CD4-positive, alpha-beta memory T cell (primary cell): ENCODE results near the gene CFAP58. TPM values are rescaled to one million over a fixed set of nuclear protein-coding genes. Genes with fewer than 3 reads are reported as not detected.
A peak's percentile ranks its signal among the peaks of the same experiment; 100 is the strongest.

Experiments used
- CTCF ChIA-PET: fragments of 350-600 bp; sonication (Branson Sonifier 250); formaldehyde crosslinking; loops from one replicate; lab custom pipeline; 2021; ENCODE audit warnings: inconsistent platforms; ENCODE audit not compliant: partially characterized antibody; lab: Charles Lee
- POLR2A ChIA-PET: fragments of 350-600 bp; sonication (Branson Sonifier 250); formaldehyde crosslinking; loops from one replicate; lab custom pipeline; 2021; ENCODE audit not compliant: partially characterized antibody; lab: Charles Lee
- DNase-seq, 5 donors: peaks; one replicate each; pipeline versions ENCODE4 v3.0.0 to v3.0.0-alpha.2; 2020 to 2022; ENCODE audit warnings: mixed read lengths in 1 of 5
- H3K27ac ChIP-seq: one replicate; pipeline ENCODE4 v1.7.0; 2013; ENCODE audit warnings: low read depth, low read length
- H3K27me3 ChIP-seq: 2 replicates; pipeline ENCODE4 v1.7.0; 2013; ENCODE audit warnings: mild to moderate bottlenecking, low read length, moderate library complexity; ENCODE audit not compliant: insufficient read depth
- H3K36me3 ChIP-seq: 2 replicates; pipeline ENCODE4 v1.7.0; 2013; ENCODE audit warnings: mild to moderate bottlenecking, low read length, moderate library complexity; ENCODE audit not compliant: insufficient read depth
- H3K4me1 ChIP-seq: 2 replicates; pipeline ENCODE4 v1.7.0; 2013; ENCODE audit warnings: mild to moderate bottlenecking, low read length, moderate library complexity; ENCODE audit not compliant: insufficient read depth
- H3K4me3 ChIP-seq, 2 donors: one replicate each; pipeline ENCODE4 v1.7.0; 2013; ENCODE audit warnings: low read length in 2 of 2, mild to moderate bottlenecking in 1 of 2
- H3K9me3 ChIP-seq, 2 donors: one replicate each; pipeline ENCODE4 v1.7.0; 2013; ENCODE audit warnings: low read length in 2 of 2, control low read depth in 1 of 2; ENCODE audit not compliant: control insufficient read depth in 1 of 2
- H3K27ac Mint-ChIP-seq, 7 donors: one replicate each; pipeline ENCODE4 v1.8.0; 2020 to 2021; ENCODE audit warnings: mixed read lengths in 7 of 7, mild to moderate bottlenecking in 6 of 7, inconsistent platforms in 3 of 7, moderate library complexity in 3 of 7
- H3K27me3 Mint-ChIP-seq, 2 donors: one replicate each; pipeline ENCODE4 v1.8.0; 2020 to 2021; ENCODE audit warnings: mixed read lengths in 2 of 2
- H3K36me3 Mint-ChIP-seq, 2 donors: one replicate each; pipeline ENCODE4 v1.8.0; 2020 to 2021; ENCODE audit warnings: mixed read lengths in 2 of 2, inconsistent platforms in 1 of 2, mild to moderate bottlenecking in 1 of 2
- H3K4me1 Mint-ChIP-seq, 4 donors: one replicate each; pipeline ENCODE4 v1.8.0; 2020 to 2021; ENCODE audit warnings: mixed read lengths in 4 of 4, mild to moderate bottlenecking in 1 of 4
- H3K4me3 Mint-ChIP-seq, 8 donors: one replicate each; pipeline ENCODE4 v1.8.0; 2020 to 2021; ENCODE audit warnings: mixed read lengths in 8 of 8, mild to moderate bottlenecking in 7 of 8, moderate library complexity in 6 of 8, inconsistent platforms in 3 of 8
- H3K9me3 Mint-ChIP-seq, 8 donors: one replicate each; pipeline ENCODE4 v1.8.0; 2020 to 2021; ENCODE audit warnings: mixed read lengths in 8 of 8, mild to moderate bottlenecking in 5 of 8, inconsistent platforms in 3 of 8, moderate library complexity in 1 of 8
- intact Hi-C: fragments of 100-400 bp; cut with micrococcal nuclease; formaldehyde crosslinking; loops from one replicate; pipeline ENCODE4 v1.15.1; 2023
- polyA plus RNA-seq, 2 donors: library from polyadenylated mRNA; unstranded; fragments of 300-500 nt; fragmentation: Illumina TruSeq; gene quantifications; one replicate each; pipeline ENCODE4 v1.2.3, GENCODE V29; 2021
- total RNA-seq, 2 experiments: library from RNA; stranded (reverse); gene quantifications; one replicate each; pipeline ENCODE4 v1.2.3, GENCODE V29; 2021

CFAP58 gene
- total and polyA plus RNA-seq, 4 experiments from 2014 or later, result not detected

- H3K36me3 Mint-ChIP-seq, result no peaks in the 10 kb centered on the region
- no peak for DNase-seq
- Histone ChIP-seq H3K36me3 (no peaks in the 10 kb centered on the region), H3K9me3 (no peaks in the 10 kb centered on the region), H3K4me3 (no peak overlapping the region), H3K27ac (no peak overlapping the region), H3K4me1 (peaks cover 14% of the 10 kb centered on the region), H3K27me3 (no peaks in the 10 kb centered on the region)
- intact Hi-C loops, result no loop called here
- H3K27ac Mint-ChIP-seq, result peak overlapping the region in 5 of 7 donors; percentile 13 to 83 (median 72)
- ChIA-PET CTCF (interaction anchor here (1.1 to 11.8 kb wide), 5 partner anchors 7 to 71 kb away, joined by 3 to 481 read pairs (median 16); no protein-coding TSS in a partner anchor), POLR2A (interaction anchor here (1.0 kb wide), 1 partner anchor 40 kb away, joined by 12 read pairs; no protein-coding TSS in a partner anchor)
- H3K4me3 Mint-ChIP-seq, result peak overlapping the region in 2 of 8 donors; percentile 49 to 74
- H3K9me3 Mint-ChIP-seq, result peaks cover 0 to 2% (median 0%) of the 10 kb centered on the region in 8 donors
- H3K4me1 Mint-ChIP-seq, result peaks cover 10 to 19% (median 13%) of the 10 kb centered on the region in 4 donors
- no peaks in the 10 kb centered on the region for H3K27me3 Mint-ChIP-seq
Measured at GRCh38 chr10:104345941-104346340, 7.7 kb upstream of the CFAP58 start.

DNA sequence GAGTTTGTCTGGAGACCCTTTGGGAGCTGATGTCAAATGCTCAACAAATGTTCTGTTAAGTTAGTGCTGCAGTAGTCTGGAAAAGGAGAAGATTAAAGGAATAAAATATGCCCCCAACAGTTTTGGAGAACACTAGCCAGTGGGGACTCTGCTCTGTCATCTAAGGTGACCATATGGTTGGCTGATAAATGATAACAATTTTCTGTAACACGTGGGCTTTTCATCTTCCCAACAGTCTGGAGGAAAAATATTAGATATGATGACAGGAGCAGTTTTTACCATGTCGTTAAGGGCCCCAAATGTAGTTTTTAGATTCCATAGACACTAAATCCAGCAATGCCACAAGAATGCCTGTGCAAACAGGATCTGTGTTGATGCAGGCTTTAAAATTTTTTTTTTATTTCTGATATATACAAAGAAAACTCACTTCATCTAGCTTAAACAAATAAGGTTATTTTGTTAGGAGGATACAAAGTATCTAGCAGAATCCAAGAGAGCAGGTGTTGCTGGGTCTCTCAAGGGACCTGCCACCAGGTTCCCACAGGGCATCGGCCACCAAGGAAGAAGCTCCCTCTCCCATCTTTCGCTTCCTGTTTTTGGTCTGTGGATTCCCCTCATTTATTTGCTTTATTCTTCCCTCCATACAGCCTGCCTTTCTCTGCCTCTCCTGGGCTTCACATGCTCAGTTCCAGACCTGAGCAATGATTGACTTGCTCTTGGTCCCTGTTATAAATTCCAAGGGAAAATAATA is 6.2 kb upstream of the CFAP58 start:
- no peaks in the 10 kb centered on the region for H3K27me3 Mint-ChIP-seq
- Histone ChIP-seq H3K9me3 (no peaks in the 10 kb centered on the region), H3K27ac (no peak overlapping the region), H3K36me3 (no peaks in the 10 kb centered on the region), H3K4me3 (no peak overlapping the region), H3K27me3 (no peaks in the 10 kb centered on the region), H3K4me1 (peaks cover 23% of the 10 kb centered on the region)
- no peaks in the 10 kb centered on the region for H3K36me3 Mint-ChIP-seq
- no peak for DNase-seq
- peaks cover 0 to 2% (median 0%) of the 10 kb centered on the region in 8 donors for H3K9me3 Mint-ChIP-seq
- CTCF ChIA-PET, result interaction anchor here (1.3 to 11.8 kb wide), 5 partner anchors 9 to 73 kb away, joined by 3 to 481 read pairs (median 16); no protein-coding TSS in a partner anchor
- POLR2A ChIA-PET, result interaction anchor here (0.6 to 1.6 kb wide), 5 partner anchors 9 to 227 kb away, joined by 3 to 7 read pairs (median 4); partner anchors contain the start of gene ITPRIP
- intact Hi-C loops, result no loop called here
- no peak overlapping the region for H3K27ac Mint-ChIP-seq
- no peak overlapping the region for H3K4me3 Mint-ChIP-seq
- H3K4me1 Mint-ChIP-seq, result peaks cover 18 to 26% (median 22%) of the 10 kb centered on the region in 4 donors

- Mint-ChIP-seq H3K4me1 (peaks cover 19 to 31% (median 26%) of the 10 kb centered on the region in 4 donors), H3K36me3 (no peaks in the 10 kb centered on the region), H3K27me3 (no peaks in the 10 kb centered on the region), H3K27ac (peak overlapping the region in 1 of 7 donors; percentile 5), H3K4me3 (no peak overlapping the region), H3K9me3 (peaks cover 0 to 2% (median 0%) of the 10 kb centered on the region in 8 donors)
- H3K27ac ChIP-seq, result no peak overlapping the region
- no peaks in the 10 kb centered on the region for H3K9me3 ChIP-seq
- H3K4me1 ChIP-seq, result peaks cover 32% of the 10 kb centered on the region
- H3K27me3 ChIP-seq, result no peaks in the 10 kb centered on the region
- CTCF ChIA-PET, result interaction anchor here (3.4 to 11.8 kb wide), 3 partner anchors 43 to 74 kb away, joined by 16 to 481 read pairs (median 449); no protein-coding TSS in a partner anchor
- no peaks in the 10 kb centered on the region for H3K36me3 ChIP-seq
- no peak overlapping the region for H3K4me3 ChIP-seq
- intact Hi-C loops, result no loop called here
- POLR2A ChIA-PET, result interaction anchor here (6.1 kb wide), 1 partner anchor 42 kb away, joined by 74 read pairs; no protein-coding TSS in a partner anchor
- no peak for DNase-seq
Measured at GRCh38 chr10:104348601-104349000, 5.0 kb upstream of the CFAP58 start.

DNA sequence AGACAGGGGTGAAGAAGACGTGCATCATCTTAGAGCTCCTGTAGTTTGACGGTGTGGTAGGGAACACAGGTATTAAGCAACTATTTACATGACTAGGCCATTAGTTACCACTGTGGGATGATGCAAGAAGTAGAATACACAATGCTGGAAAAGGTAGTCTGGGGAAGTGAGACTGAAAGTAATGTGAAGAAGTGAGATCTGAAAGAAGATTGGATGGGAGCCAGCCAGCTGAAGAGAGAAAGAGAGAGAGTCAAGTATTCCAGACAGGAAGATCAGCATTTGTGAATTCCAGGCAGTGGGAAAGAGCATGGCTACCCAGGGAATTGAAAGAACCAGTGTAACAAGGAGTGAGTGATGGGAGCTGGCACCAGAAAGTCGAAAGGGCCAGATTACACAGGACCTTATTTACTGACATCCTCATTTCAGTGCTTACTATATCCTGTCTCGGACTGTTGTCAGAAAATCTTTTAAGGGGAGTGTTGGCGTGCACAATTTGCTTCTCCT is 4.0 kb upstream of the CFAP58 start:
- POLR2A ChIA-PET, result interaction anchor here (5.1 to 6.1 kb wide), 2 partner anchors 12 to 43 kb away, joined by 43 to 74 read pairs; partner anchors contain the start of gene ITPRIP
- no peak overlapping the region for H3K27ac ChIP-seq
- Mint-ChIP-seq H3K4me3 (no peak overlapping the region), H3K4me1 (peaks cover 19 to 31% (median 26%) of the 10 kb centered on the region in 4 donors), H3K27me3 (no peaks in the 10 kb centered on the region), H3K9me3 (peaks cover 0 to 2% (median 0%) of the 10 kb centered on the region in 8 donors), H3K27ac (no peak overlapping the region), H3K36me3 (no peaks in the 10 kb centered on the region)
- peaks cover 41% of the 10 kb centered on the region for H3K4me1 ChIP-seq
- H3K27me3 ChIP-seq, result no peaks in the 10 kb centered on the region
- H3K36me3 ChIP-seq, result no peaks in the 10 kb centered on the region
- no peak overlapping the region for H3K4me3 ChIP-seq
- no peaks in the 10 kb centered on the region for H3K9me3 ChIP-seq
- CTCF ChIA-PET, result interaction anchor here (2.3 to 11.8 kb wide), 9 partner anchors 11 to 75 kb away, joined by 7 to 481 read pairs (median 38); partner anchors contain the start of gene ITPRIP
- intact Hi-C loops, result loop anchor here (1.0 to 2.0 kb wide), 3 partner anchors 21 to 58 kb away; no protein-coding TSS in a partner anchor
- no peak for DNase-seq

GRCh38 chr10:104350127-104350635 is 3.5 kb upstream of the CFAP58 start:
- Mint-ChIP-seq H3K4me1 (peaks cover 19 to 31% (median 26%) of the 10 kb centered on the region in 4 donors), H3K9me3 (peaks cover 0 to 2% (median 0%) of the 10 kb centered on the region in 8 donors), H3K27ac (no peak overlapping the region), H3K4me3 (no peak overlapping the region), H3K36me3 (no peaks in the 10 kb centered on the region), H3K27me3 (no peaks in the 10 kb centered on the region)
- H3K27me3 ChIP-seq, result no peaks in the 10 kb centered on the region
- H3K36me3 ChIP-seq, result no peaks in the 10 kb centered on the region
- ChIA-PET CTCF (interaction anchor here (0.7 to 11.8 kb wide), 15 partner anchors 9 to 95 kb away, joined by 3 to 481 read pairs (median 16); partner anchors contain the start of genes GSTO1 and ITPRIP), POLR2A (interaction anchor here (5.1 to 6.1 kb wide), 2 partner anchors 13 to 43 kb away, joined by 43 to 74 read pairs; partner anchors contain the start of gene ITPRIP)
- H3K9me3 ChIP-seq, result no peaks in the 10 kb centered on the region
- intact Hi-C loops, result loop anchor here (1.0 to 2.0 kb wide), 3 partner anchors 21 to 59 kb away; no protein-coding TSS in a partner anchor
- H3K27ac ChIP-seq, result no peak overlapping the region
- DNase-seq, result peak; percentile 53 to 76 (median 70)
- H3K4me1 ChIP-seq, result peaks cover 41% of the 10 kb centered on the region
- H3K4me3 ChIP-seq, result no peak overlapping the region

- Histone ChIP-seq H3K9me3 (no peaks in the 10 kb centered on the region), H3K27me3 (no peaks in the 10 kb centered on the region), H3K4me1 (peaks cover 36% of the 10 kb centered on the region), H3K27ac (no peak overlapping the region), H3K4me3 (no peak overlapping the region), H3K36me3 (no peaks in the 10 kb centered on the region)
- H3K9me3 Mint-ChIP-seq, result no peaks in the 10 kb centered on the region
- peaks cover 9 to 21% (median 18%) of the 10 kb centered on the region in 4 donors for H3K4me1 Mint-ChIP-seq
- no peaks in the 10 kb centered on the region for H3K36me3 Mint-ChIP-seq
- intact Hi-C loops, result loop anchor here (2.0 kb wide), 1 partner anchor 22 kb away; no protein-coding TSS in a partner anchor
- POLR2A ChIA-PET, result interaction anchor here (0.8 to 6.1 kb wide), 5 partner anchors 14 to 82 kb away, joined by 3 to 74 read pairs (median 5); partner anchors contain the start of genes GSTO2 and ITPRIP
- H3K4me3 Mint-ChIP-seq, result peak overlapping the region in 1 of 8 donors; percentile 25
- peak overlapping the region in 2 of 7 donors; percentile 14 to 73 for H3K27ac Mint-ChIP-seq
- no peaks in the 10 kb centered on the region for H3K27me3 Mint-ChIP-seq
- CTCF ChIA-PET, result interaction anchor here (0.6 to 11.8 kb wide), 19 partner anchors 10 to 96 kb away, joined by 3 to 481 read pairs (median 8); partner anchors contain the start of genes GSTO1 and ITPRIP
- DNase-seq, result no peak
Measured at GRCh38 chr10:104351061-104351702, 2.5 kb upstream of the CFAP58 start.
